SK-N-SH (cell line): Measurements from ENCODE around the gene PHF8. TPM values are rescaled to one million over a fixed set of nuclear protein-coding genes. Genes with fewer than 3 reads are reported as not detected.

ENCODE experiments used
- CTCF ChIA-PET: fragments of 300-600, 350-600 bp; formaldehyde crosslinking; extraction: SDS; loops from one replicate; lab custom pipeline; 2021; lab: Yijun Ruan, JAX
- POLR2A ChIA-PET: fragments of 350-600 bp; sonication (Branson Sonifier 250); formaldehyde crosslinking; extraction: SDS; loops from one replicate; lab custom pipeline; 2020; ENCODE audit warnings: antibody characterized with exemption, inconsistent platforms; lab: Yijun Ruan, JAX
- DNase-seq: peaks from one replicate; pipeline ENCODE4 v3.0.0; 2012
- H2AFZ ChIP-seq: fragments of 200-600 bp; sonication (generic); 2 replicates; pipeline ENCODE4 v1.8.1; 2016; ENCODE audit warnings: antibody characterized with exemption, mild to moderate bottlenecking, low read depth
- H3F3A ChIP-seq: fragments of 200-600 bp; sonication (generic); replicated peaks from 2 replicates; pipeline ENCODE3; 2016; ENCODE audit warnings: antibody characterized with exemption, mild to moderate bottlenecking; ENCODE audit not compliant: insufficient read depth
- H3K27ac ChIP-seq, 2 experiments: fragments of 200-500 bp in 1 of 2; fragments of 200-600 bp in 1 of 2; sonication (Bioruptor generic) in 1 of 2; sonication (generic), shearing (Covaris generic) in 1 of 2; 2 replicates each; pipeline versions ENCODE4 v1.5.1 to v1.6.1; 2014 to 2016; ENCODE audit warnings: low read depth in 2 of 2, inconsistent platforms in 1 of 2, low read length in 1 of 2, mild to moderate bottlenecking in 1 of 2, mixed read lengths in 1 of 2
- H3K27me3 ChIP-seq: fragments of 200-600 bp; sonication (generic), shearing (Covaris generic); 2 replicates; pipeline ENCODE4 v1.6.1; 2016; ENCODE audit warnings: mixed run types; ENCODE audit not compliant: insufficient read depth
- H3K36me3 ChIP-seq, 2 experiments: fragments of 200-500 bp in 1 of 2; fragments of 200-600 bp in 1 of 2; sonication (Bioruptor generic) in 1 of 2; sonication (generic) in 1 of 2; replicated peaks in 1 of 2; 2 replicates each; pipeline versions ENCODE3 to v1.5.1; 2014 to 2016; ENCODE audit warnings: low read length in 1 of 2, mild to moderate bottlenecking in 1 of 2; ENCODE audit not compliant: insufficient read depth in 2 of 2, control insufficient read depth in 1 of 2
- H3K4me1 ChIP-seq, 2 experiments: fragments of 200-500 bp in 1 of 2; fragments of 200-600 bp in 1 of 2; sonication (Bioruptor generic) in 1 of 2; sonication (generic), shearing (Covaris generic) in 1 of 2; 2 replicates each; pipeline versions ENCODE4 v1.5.1 to v1.6.1; 2014 to 2016; ENCODE audit warnings: low read depth in 1 of 2, low read length in 1 of 2, mixed run types in 1 of 2; ENCODE audit not compliant: insufficient read depth in 2 of 2, control insufficient read depth in 1 of 2
- H3K4me2 ChIP-seq: fragments of 200-600 bp; sonication (generic), shearing (Covaris generic); 2 replicates; pipeline ENCODE4 v1.6.1; 2017; ENCODE audit warnings: mixed run types
- H3K4me3 ChIP-seq, 2 experiments: fragments of 200-500 bp in 1 of 2; fragments of 200-600 bp in 1 of 2; sonication (Bioruptor generic) in 1 of 2; sonication (generic), shearing (Covaris generic) in 1 of 2; 2 replicates each; pipeline versions ENCODE4 v1.5.1 to v1.8.1; 2014 to 2016; ENCODE audit warnings: low read depth in 2 of 2, inconsistent platforms in 1 of 2, low read length in 1 of 2, mild to moderate bottlenecking in 1 of 2, mixed read lengths in 1 of 2, moderate library complexity in 1 of 2
- H3K79me2 ChIP-seq: fragments of 200-600 bp; sonication (generic); 2 replicates; pipeline ENCODE4 v1.8.1; 2017; ENCODE audit warnings: mild to moderate bottlenecking; ENCODE audit not compliant: insufficient read depth
- H3K9ac ChIP-seq: fragments of 200-600 bp; sonication (generic); 2 replicates; pipeline ENCODE4 v1.6.1; 2017; ENCODE audit warnings: mixed run types
- H3K9me2 ChIP-seq: fragments of 200-600 bp; sonication (generic); 2 replicates; pipeline ENCODE4 v1.6.1; 2017; ENCODE audit warnings: mixed run types
- H3K9me3 ChIP-seq: fragments of 200-600 bp; sonication (generic); 2 replicates; pipeline ENCODE4 v1.6.1; 2017; ENCODE audit warnings: mixed run types, mild to moderate bottlenecking, moderate library complexity
- H4K20me1 ChIP-seq: fragments of 200-600 bp; sonication (generic); 2 replicates; pipeline ENCODE4 v1.6.1; 2017; ENCODE audit warnings: mild to moderate bottlenecking, mixed run types; ENCODE audit not compliant: insufficient read depth
- FOXJ3 ChIP-seq: sonication (generic); formaldehyde crosslinking; IDR thresholded peaks from 2 replicates; pipeline ENCODE4 v1.5.1; 2020; ENCODE audit warnings: mild to moderate bottlenecking, missing genetic modification reagents
- FOXM1 ChIP-seq: IDR thresholded peaks from 2 replicates; pipeline ENCODE4 v1.4.0; 2012; ENCODE audit warnings: low read depth, mild to moderate bottlenecking
- GABPA ChIP-seq: IDR thresholded peaks from 2 replicates; pipeline ENCODE4 v1.4.0; 2012; ENCODE audit warnings: low read depth, mild to moderate bottlenecking
- JUND ChIP-seq: IDR thresholded peaks from 2 replicates; pipeline ENCODE4 v1.4.0; 2012
- MEF2A ChIP-seq: IDR thresholded peaks from 2 replicates; pipeline ENCODE4 v1.4.0; 2012; ENCODE audit warnings: low read depth, borderline replicate concordance
- MXI1 ChIP-seq: IDR thresholded peaks from 2 replicates; pipeline ENCODE4 v1.6.1; 2012; ENCODE audit warnings: mild to moderate bottlenecking, low read depth, low read length, improper control_type of control experiment
- NFIC ChIP-seq: IDR thresholded peaks from 2 replicates; pipeline ENCODE4 v1.4.0; 2012; ENCODE audit warnings: borderline replicate concordance
- POLR2AphosphoS5 ChIP-seq: IDR thresholded peaks from 2 replicates; pipeline ENCODE4 v1.6.1; 2012; ENCODE audit warnings: low read depth, low read length
- RAD21 ChIP-seq: IDR thresholded peaks from 2 replicates; pipeline ENCODE4 v1.6.1; 2012; ENCODE audit warnings: mild to moderate bottlenecking, low read length
- RCOR1 ChIP-seq: fragments of 150-350 bp; IDR thresholded peaks from 2 replicates; pipeline ENCODE4 v1.6.1; 2017; ENCODE audit warnings: antibody characterized with exemption, low read length
- RXRA ChIP-seq: IDR thresholded peaks from 2 replicates; pipeline ENCODE4 v1.4.0; 2012; ENCODE audit warnings: low read depth, mild to moderate bottlenecking, borderline replicate concordance
- SMC3 ChIP-seq: IDR thresholded peaks from 2 replicates; pipeline ENCODE4 v1.6.1; 2012; ENCODE audit warnings: low read depth, low read length, improper control_type of control experiment
- TAF1 ChIP-seq: IDR thresholded peaks from 2 replicates; pipeline ENCODE4 v1.6.1; 2012; ENCODE audit warnings: low read depth, mild to moderate bottlenecking, low read length, moderate library complexity, borderline replicate concordance
- TEAD4 ChIP-seq: IDR thresholded peaks from 2 replicates; pipeline ENCODE4 v1.4.0; 2012; ENCODE audit warnings: mild to moderate bottlenecking, borderline replicate concordance; ENCODE audit not compliant: insufficient read depth
- YY1 ChIP-seq: IDR thresholded peaks from 2 replicates; pipeline ENCODE4 v1.4.0; 2012; ENCODE audit warnings: low read depth, mild to moderate bottlenecking
- WGBS: methylation state at CpG from one replicate; pipeline ENCODE4 v1.1.6; 2017; ENCODE audit warnings: low lambda C conversion rate; 5-methylcytosine and 5-hydroxymethylcytosine counted together
- polyA plus RNA-seq, 3 experiments: library from polyadenylated mRNA; depleted of rRNA; stranded (reverse); fragments of >200 nt; gene quantifications; 2 replicates each; pipeline ENCODE4 v1.2.3, GENCODE V29; 2012
- TF ChIP-seq, protein P1 (sequence below): IDR thresholded peaks from 2 replicates; pipeline ENCODE4 v1.4.0; 2012; ENCODE audit warnings: low read depth, borderline replicate concordance
- TF ChIP-seq, protein P2 (sequence below): fragments of 150-350 bp; IDR thresholded peaks from 2 replicates; pipeline ENCODE4 v1.6.1; 2017; ENCODE audit warnings: antibody characterized with exemption, low read length, low read depth, borderline replicate concordance

PHF8 gene
- polyA plus RNA-seq, 1 of the 3 experiments (the other 2 are of a cell fraction), result 7.8 TPM

DNA sequence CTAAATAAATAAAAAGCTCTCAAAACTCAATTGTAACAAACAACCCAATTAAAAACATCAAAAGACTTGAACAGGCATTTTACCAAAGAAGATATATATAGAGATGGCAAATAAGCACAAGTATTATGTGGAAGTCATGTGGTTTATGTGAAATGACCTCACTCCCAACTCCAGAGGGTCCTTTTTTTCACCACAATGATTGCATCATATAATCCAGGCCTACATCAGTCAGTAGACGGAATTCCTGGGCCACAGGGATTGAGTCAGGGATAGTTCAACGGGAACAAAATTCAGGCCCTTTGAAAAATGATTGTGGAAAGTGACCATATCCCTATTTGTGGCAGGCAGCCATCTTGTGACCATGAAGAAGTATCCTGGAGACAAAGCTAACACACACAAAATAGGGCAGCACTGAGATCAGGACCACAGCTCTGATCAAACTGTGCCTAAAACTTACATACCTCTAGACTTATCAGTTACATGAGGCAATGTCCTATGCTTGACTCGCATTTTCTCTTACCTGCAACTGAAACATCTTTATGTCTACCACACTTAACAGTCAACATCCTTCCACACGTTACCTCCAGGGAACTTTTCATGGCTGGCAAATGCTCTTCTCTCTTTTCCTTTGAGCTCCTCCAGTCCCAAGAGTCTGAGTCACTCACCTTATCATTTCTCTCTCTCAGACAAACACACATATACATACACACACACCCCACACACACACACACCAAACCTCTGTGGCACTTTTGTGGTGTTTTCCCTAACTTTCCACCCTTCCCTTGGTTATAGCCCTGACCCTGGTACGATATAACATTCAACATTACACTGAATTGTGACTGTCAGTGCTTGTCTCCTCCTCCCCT, 113.5 kb downstream of the PHF8 start:
- H4K20me1 ChIP-seq, result no peaks in the 10 kb centered on the region
- WGBS, result 53% methylated on average over 5 of the region's 5 CpGs
- no peak overlapping the region for H3K4me3 ChIP-seq
- TF ChIP-seq RAD21 (no peak), RXRA (no peak), GABPA (no peak), POLR2AphosphoS5 (no peak), TAF1 (no peak), FOXJ3 (CRISPR knock-in tag) (no peak), NFIC (no peak), MXI1 (no peak), MEF2A (no peak), YY1 (no peak), TEAD4 (no peak), RCOR1 (no peak), SMC3 (no peak), JUND (no peak), FOXM1 (no peak)
- TF ChIP-seq, protein P1, sequence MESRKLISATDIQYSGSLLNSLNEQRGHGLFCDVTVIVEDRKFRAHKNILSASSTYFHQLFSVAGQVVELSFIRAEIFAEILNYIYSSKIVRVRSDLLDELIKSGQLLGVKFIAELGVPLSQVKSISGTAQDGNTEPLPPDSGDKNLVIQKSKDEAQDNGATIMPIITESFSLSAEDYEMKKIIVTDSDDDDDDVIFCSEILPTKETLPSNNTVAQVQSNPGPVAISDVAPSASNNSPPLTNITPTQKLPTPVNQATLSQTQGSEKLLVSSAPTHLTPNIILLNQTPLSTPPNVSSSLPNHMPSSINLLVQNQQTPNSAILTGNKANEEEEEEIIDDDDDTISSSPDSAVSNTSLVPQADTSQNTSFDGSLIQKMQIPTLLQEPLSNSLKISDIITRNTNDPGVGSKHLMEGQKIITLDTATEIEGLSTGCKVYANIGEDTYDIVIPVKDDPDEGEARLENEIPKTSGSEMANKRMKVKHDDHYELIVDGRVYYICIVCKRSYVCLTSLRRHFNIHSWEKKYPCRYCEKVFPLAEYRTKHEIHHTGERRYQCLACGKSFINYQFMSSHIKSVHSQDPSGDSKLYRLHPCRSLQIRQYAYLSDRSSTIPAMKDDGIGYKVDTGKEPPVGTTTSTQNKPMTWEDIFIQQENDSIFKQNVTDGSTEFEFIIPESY, result no peak
- TF ChIP-seq, protein P2, sequence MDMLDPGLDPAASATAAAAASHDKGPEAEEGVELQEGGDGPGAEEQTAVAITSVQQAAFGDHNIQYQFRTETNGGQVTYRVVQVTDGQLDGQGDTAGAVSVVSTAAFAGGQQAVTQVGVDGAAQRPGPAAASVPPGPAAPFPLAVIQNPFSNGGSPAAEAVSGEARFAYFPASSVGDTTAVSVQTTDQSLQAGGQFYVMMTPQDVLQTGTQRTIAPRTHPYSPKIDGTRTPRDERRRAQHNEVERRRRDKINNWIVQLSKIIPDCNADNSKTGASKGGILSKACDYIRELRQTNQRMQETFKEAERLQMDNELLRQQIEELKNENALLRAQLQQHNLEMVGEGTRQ, result no peak
- H3K9me2 ChIP-seq, result no peaks in the 10 kb centered on the region
- no peaks in the 10 kb centered on the region; the same call in 1 of the 2 replicates for H3K27me3 ChIP-seq
- H3K36me3 ChIP-seq, result no peaks in the 10 kb centered on the region
- H3K27ac ChIP-seq, result no peak overlapping the region
- H2AFZ ChIP-seq, result no peak overlapping the region
- CTCF ChIA-PET, result no interaction called here
- H3K79me2 ChIP-seq, result no peaks in the 10 kb centered on the region
- no peak for DNase-seq
- POLR2A ChIA-PET, result no interaction called here
- no peaks in the 10 kb centered on the region for H3K4me1 ChIP-seq
- no peak overlapping the region for H3K9ac ChIP-seq
- no peak overlapping the region for H3K4me2 ChIP-seq
- H3K9me3 ChIP-seq, result no peaks in the 10 kb centered on the region
- H3F3A ChIP-seq, result no peaks in the 10 kb centered on the region
